ENCODE results near the gene CYTH2. TPM values are rescaled to one million over a fixed set of nuclear protein-coding genes. Genes with fewer than 3 reads are reported as not detected.
"Not testable (repeated sequence)": the region's sequence is repeated elsewhere in the genome, so short reads cannot be mapped to it uniquely, and the experiment has no call there.

CYTH2 gene
- polyA plus RNA-seq, 4 donors: 72.4 to 106 (median 78.0) TPM

GRCh38 chr19:48510421-48511268, 41.5 kb downstream of the CYTH2 start:
- DNase-seq (ENCODE audit: low read depth in 4 of 4, low spot score in 3 of 4): no peak

GRCh38 chr19:48511321-48511731, 42.2 kb downstream of the CYTH2 start:
- DNase-seq (ENCODE audit: low read depth in 4 of 4, low spot score in 3 of 4): no peak

- DNase-seq (ENCODE audit: low read depth in 4 of 4, low spot score in 3 of 4): no peak
Observed at GRCh38 chr19:48511800-48512503, 42.8 kb downstream of the CYTH2 start, which contains the start of gene LMTK3. Gene LMTK3 (minus strand): TSS chr19:48511835. CDS start chr19:48511576, 259 bp downstream.

GRCh38 chr19:48512504-48513288, 43.5 kb downstream of the CYTH2 start:
- DNase-seq (ENCODE audit: low read depth in 4 of 4, low spot score in 3 of 4): no peak

GRCh38 chr19:48513289-48514122, 44.3 kb downstream of the CYTH2 start:
- DNase-seq (ENCODE audit: low read depth in 4 of 4, low spot score in 3 of 4): peak in 1 of 4 donors; percentile 62

- DNase-seq (ENCODE audit: low read depth in 4 of 4, low spot score in 3 of 4): no peak
Observed at GRCh38 chr19:48514123-48514458, 44.9 kb downstream of the CYTH2 start.

GRCh38 chr19:48516536-48516935, 47.4 kb downstream of the CYTH2 start:
- DNase-seq (ENCODE audit: low read depth in 4 of 4, low spot score in 3 of 4): no peak

GRCh38 chr19:48518207-48518606, 49.0 kb downstream of the CYTH2 start:
- no peak for DNase-seq (ENCODE audit: low read depth in 4 of 4, low spot score in 3 of 4)

GRCh38 chr19:48519426-48519825, 50.3 kb downstream of the CYTH2 start:
- DNase-seq (ENCODE audit: low read depth in 4 of 4, low spot score in 3 of 4): not testable (repeated sequence)

- DNase-seq (ENCODE audit: low read depth in 4 of 4, low spot score in 3 of 4): no peak
Observed at GRCh38 chr19:48520134-48520533, 51.0 kb downstream of the CYTH2 start.

GRCh38 chr19:48524221-48524620, 55.1 kb downstream of the CYTH2 start:
- DNase-seq (ENCODE audit: low read depth in 4 of 4, low spot score in 3 of 4): no peak

- DNase-seq (ENCODE audit: low read depth in 4 of 4, low spot score in 3 of 4): no peak
Observed at GRCh38 chr19:48524732-48525131, 55.6 kb downstream of the CYTH2 start.

GRCh38 chr19:48529156-48529555, 60.0 kb downstream of the CYTH2 start:
- DNase-seq (ENCODE audit: low read depth in 4 of 4, low spot score in 3 of 4): no peak

- no peak for DNase-seq (ENCODE audit: low read depth in 4 of 4, low spot score in 3 of 4)
Observed at GRCh38 chr19:48530066-48530720, 61.0 kb downstream of the CYTH2 start.

GRCh38 chr19:48530770-48531169, 61.6 kb downstream of the CYTH2 start:
- DNase-seq (ENCODE audit: low read depth in 4 of 4, low spot score in 3 of 4): no peak

Other genes starting within 250 kb of the CYTH2 start
- gene CARD8, start 213.5 kb upstream of the CYTH2 start, polyA plus RNA-seq (ENCODE audit: insufficient read length in 4 of 4): 10 to 100 TPM; 52.7 to 63.3 (median 56.4) TPM
- gene ZNF114, start 199.3 kb upstream of the CYTH2 start, polyA plus RNA-seq (ENCODE audit: insufficient read length in 4 of 4): 1 to 10 TPM; 5.1 to 7.8 (median 6.7) TPM
- gene EMP3, start 143.8 kb upstream of the CYTH2 start, polyA plus RNA-seq (ENCODE audit: insufficient read length in 4 of 4): 100 to 1,000 TPM in 1 of 4 donors, 10 to 100 TPM in 3; 68.5 to 190 (median 82.6) TPM
- 10 to 100 TPM in 3 of 4 donors, 1 to 10 TPM in 1; 4.0 to 14.2 (median 11.8) TPM for gene TMEM143, start 105.4 kb upstream of the CYTH2 start, polyA plus RNA-seq (ENCODE audit: insufficient read length in 4 of 4)
- under 1 TPM; 0.14 to 0.44 (median 0.33) TPM for gene SYNGR4, start 105.0 kb upstream of the CYTH2 start, polyA plus RNA-seq (ENCODE audit: insufficient read length in 4 of 4)
- 100 to 1,000 TPM; 203 to 255 (median 230) TPM for gene KDELR1, start 77.8 kb upstream of the CYTH2 start, polyA plus RNA-seq (ENCODE audit: insufficient read length in 4 of 4)
- 1 to 10 TPM in 1 of 4 donors, under 1 TPM in 3; 0.54 to 2.2 (median 0.67) TPM for gene GRIN2D, start 75.7 kb upstream of the CYTH2 start, polyA plus RNA-seq (ENCODE audit: insufficient read length in 4 of 4)
- gene GRWD1, start 23.4 kb upstream of the CYTH2 start, polyA plus RNA-seq (ENCODE audit: insufficient read length in 4 of 4): 10 to 100 TPM; 18.0 to 28.1 (median 24.7) TPM
- 1 to 10 TPM in 1 of 4 donors, under 1 TPM in 3; 0.54 to 1.2 (median 0.85) TPM for gene KCNJ14, start 13.8 kb upstream of the CYTH2 start, polyA plus RNA-seq (ENCODE audit: insufficient read length in 4 of 4)
- gene LMTK3, start 42.5 kb downstream of the CYTH2 start, polyA plus RNA-seq (ENCODE audit: insufficient read length in 4 of 4): 1 to 10 TPM in 3 of 4 donors, under 1 TPM in 1; 0.41 to 5.3 (median 2.0) TPM
- gene SULT2B1, start 82.8 kb downstream of the CYTH2 start, polyA plus RNA-seq (ENCODE audit: insufficient read length in 4 of 4): under 1 TPM; 0.10 to 0.60 (median 0.39) TPM
- under 1 TPM in 1 of 4 donors, not detected in 3; 0.15 TPM for gene SPACA4, start 137.4 kb downstream of the CYTH2 start, polyA plus RNA-seq (ENCODE audit: insufficient read length in 4 of 4)
- 1 to 10 TPM in 2 of 4 donors, under 1 TPM in 1, not detected in 1; 0.79 to 3.4 (median 1.9) TPM for gene FAM83E, start 145.7 kb downstream of the CYTH2 start, polyA plus RNA-seq (ENCODE audit: insufficient read length in 4 of 4)
- gene RPL18, start 149.8 kb downstream of the CYTH2 start, polyA plus RNA-seq (ENCODE audit: insufficient read length in 4 of 4): 1,000 to 10,000 TPM; 1,033 to 1,349 (median 1,082) TPM
- 10 to 100 TPM in 3 of 4 donors, 1 to 10 TPM in 1; 8.4 to 34.8 (median 17.7) TPM for gene SPHK2, start 150.1 kb downstream of the CYTH2 start, polyA plus RNA-seq (ENCODE audit: insufficient read length in 4 of 4)
- 10 to 100 TPM in 3 of 4 donors, 1 to 10 TPM in 1; 9.8 to 17.3 (median 13.9) TPM for gene DBP, start 168.0 kb downstream of the CYTH2 start, polyA plus RNA-seq (ENCODE audit: insufficient read length in 4 of 4)
- 10 to 100 TPM; 18.2 to 58.7 (median 27.4) TPM for gene CA11, start 176.8 kb downstream of the CYTH2 start, polyA plus RNA-seq (ENCODE audit: insufficient read length in 4 of 4)
- 1 to 10 TPM in 2 of 4 donors, under 1 TPM in 2; 0.83 to 1.9 (median 1.2) TPM for gene NTN5, start 203.6 kb downstream of the CYTH2 start, polyA plus RNA-seq (ENCODE audit: insufficient read length in 4 of 4)
- 1 to 10 TPM; 1.3 to 4.5 (median 2.5) TPM for gene FUT2, start 226.6 kb downstream of the CYTH2 start, polyA plus RNA-seq (ENCODE audit: insufficient read length in 4 of 4)

Measured in left renal pelvis (tissue), 4 donors.